Endothelial cell of umbilical vein (primary cell): Measurements from ENCODE around the gene TRAF3. TPM values are rescaled to one million over a fixed set of nuclear protein-coding genes. Genes with fewer than 3 reads are reported as not detected.

Experiments
- BruUV-seq: library from RNA; stranded (reverse); fragments of 400-500 nt; replicated peaks from 2 replicates; lab custom pipeline; 2021; lab: Mats Ljungman, UMichigan
- CTCF ChIA-PET: fragments of 300-600, 350-600 bp; sonication (Branson Sonifier 250); formaldehyde crosslinking; loops from one replicate; lab custom pipeline; 2021; ENCODE audit warnings: antibody characterized with exemption, inconsistent platforms; lab: Charles Lee
- POLR2A ChIA-PET: fragments of 300-600, 350-600 bp; sonication (Branson Sonifier 250); formaldehyde crosslinking; loops from one replicate; lab custom pipeline; 2021; ENCODE audit warnings: antibody characterized with exemption, inconsistent platforms; lab: Charles Lee
- DNase-seq: peaks from one replicate; pipeline ENCODE4 v3.0.0-alpha.2; 2011; ENCODE audit warnings: low read depth, low spot score
- FAIRE-seq: peaks from 2 replicates; lab custom pipeline; 2011; peaks lifted over from hg19 to GRCh38; lab: Jason Lieb, UNC
- H2AFZ ChIP-seq: 2 replicates; pipeline ENCODE4 v1.6.0; 2012; ENCODE audit warnings: low read depth, low read length, control low read depth, inconsistent platforms
- H3K27ac ChIP-seq: 2 replicates; pipeline ENCODE4 v1.5.1; 2011; ENCODE audit warnings: low read depth, mild to moderate bottlenecking, control low read depth, low read length, moderate library complexity; ENCODE audit not compliant: insufficient read depth
- H3K27me3 ChIP-seq, 2 experiments: 2 replicates each; pipeline versions ENCODE4 v1.6.0 to v1.6.1; 2011; ENCODE audit warnings: low read length in 2 of 2, mixed read lengths in 1 of 2; ENCODE audit not compliant: control insufficient read depth in 2 of 2, insufficient read depth in 2 of 2
- H3K36me3 ChIP-seq, 2 experiments: 2 replicates in 1 of 2; 3 replicates in 1 of 2; pipeline ENCODE4 v1.5.1; 2011; ENCODE audit warnings: low read length in 2 of 2, mild to moderate bottlenecking in 1 of 2, moderate library complexity in 1 of 2; ENCODE audit not compliant: control insufficient read depth in 2 of 2, insufficient read depth in 2 of 2; ENCODE audit errors: extremely low read depth in 1 of 2
- H3K4me1 ChIP-seq: 3 replicates; pipeline ENCODE4 v1.5.1; 2011; ENCODE audit warnings: mild to moderate bottlenecking, low read length; ENCODE audit not compliant: control insufficient read depth, insufficient read depth; ENCODE audit errors: extremely low read depth
- H3K4me2 ChIP-seq: 2 replicates; pipeline ENCODE4 v1.6.1; 2011; ENCODE audit warnings: low read length, control low read depth, mixed read lengths; ENCODE audit not compliant: insufficient read depth
- H3K4me3 ChIP-seq, 3 experiments: fragments of 200-600 bp in 1 of 3; sonication (generic), shearing (Covaris generic) in 1 of 3; replicated peaks in 1 of 3; 2 replicates each; pipeline ENCODE4 v1.5.1; 2011 to 2016; ENCODE audit warnings: control low read depth in 3 of 3, low read length in 3 of 3, mild to moderate bottlenecking in 2 of 3, inconsistent platforms in 1 of 3, low read depth in 1 of 3, moderate library complexity in 1 of 3; ENCODE audit not compliant: insufficient read depth in 1 of 3
- H3K79me2 ChIP-seq: 2 replicates; pipeline ENCODE4 v1.6.0; 2012; ENCODE audit warnings: low read length, inconsistent platforms; ENCODE audit not compliant: control insufficient read depth, insufficient read depth
- H3K9ac ChIP-seq: replicated peaks from 2 replicates; pipeline ENCODE3; 2011; ENCODE audit warnings: low read length, control low read depth; ENCODE audit not compliant: insufficient read depth; ENCODE audit errors: extremely low read depth
- H3K9me1 ChIP-seq: replicated peaks from 3 replicates; pipeline ENCODE4 v1.6.0; 2011; ENCODE audit warnings: mild to moderate bottlenecking, low read length; ENCODE audit not compliant: control insufficient read depth, insufficient read depth; ENCODE audit errors: extremely low read depth
- H3K9me3 ChIP-seq: replicated peaks from 2 replicates; pipeline ENCODE4 v1.5.1; 2012; ENCODE audit warnings: low read length, inconsistent platforms; ENCODE audit not compliant: control insufficient read depth, insufficient read depth
- H4K20me1 ChIP-seq: replicated peaks from 2 replicates; pipeline ENCODE3; 2011; ENCODE audit warnings: mild to moderate bottlenecking, low read length; ENCODE audit not compliant: control insufficient read depth, insufficient read depth; ENCODE audit errors: extremely low read depth
- CTCF ChIP-seq, 2 donors: IDR thresholded peaks; 1 replicate in 1 of 2; 2 replicates in 1 of 2; pipeline ENCODE4 v1.5.1; 2011; ENCODE audit warnings: low read length in 2 of 2, mild to moderate bottlenecking in 2 of 2, moderate library complexity in 2 of 2, control low read depth in 1 of 2, inconsistent platforms in 1 of 2, low read depth in 1 of 2; ENCODE audit not compliant: insufficient read depth in 1 of 2; ENCODE audit errors: extremely low read depth in 1 of 2
- EZH2 ChIP-seq: IDR thresholded peaks from 2 replicates; pipeline ENCODE4 v1.6.1; 2012; ENCODE audit warnings: borderline replicate concordance, low read depth, mild to moderate bottlenecking, moderate library complexity, low read length, inconsistent platforms; ENCODE audit not compliant: severe bottlenecking
- FOS ChIP-seq: IDR thresholded peaks from 2 replicates; pipeline ENCODE4 v1.6.1; 2011; ENCODE audit warnings: mild to moderate bottlenecking, low read length, moderate library complexity, borderline replicate concordance; ENCODE audit not compliant: insufficient read depth
- GATA2 ChIP-seq: IDR thresholded peaks from 2 replicates; pipeline ENCODE4 v1.7.0; 2011; ENCODE audit warnings: low read depth, mild to moderate bottlenecking, moderate library complexity, mixed read lengths, low read length; ENCODE audit not compliant: insufficient read length, insufficient read depth
- JUN ChIP-seq: IDR thresholded peaks from 2 replicates; pipeline ENCODE4 v1.6.1; 2011; ENCODE audit warnings: borderline replicate concordance, low read depth; ENCODE audit not compliant: insufficient read length, insufficient read depth
- MAX ChIP-seq: IDR thresholded peaks from 2 replicates; pipeline ENCODE4 v1.6.1; 2011; ENCODE audit not compliant: insufficient read depth, insufficient read length
- MYC ChIP-seq: IDR thresholded peaks from one replicate; pipeline ENCODE4 v1.6.1; 2011; ENCODE audit warnings: mild to moderate bottlenecking, low read depth, low read length
- POLR2A ChIP-seq: IDR thresholded peaks from 2 replicates; pipeline ENCODE4 v1.6.1; 2012; ENCODE audit warnings: low read depth, mild to moderate bottlenecking, control low read depth, low read length
- POLR2AphosphoS5 ChIP-seq: IDR thresholded peaks from 2 replicates; pipeline ENCODE4 v1.6.1; 2012; ENCODE audit warnings: low read depth, mild to moderate bottlenecking, control low read depth, low read length, moderate library complexity; ENCODE audit not compliant: insufficient read depth
- dilution Hi-C: fragments of 300-500 bp; cut with MboI; formaldehyde crosslinking; loops from one replicate; pipeline ENCODE4 v1.15.0; 2019; ENCODE audit warnings: low sequenced_read_pairs; ENCODE audit not compliant: extremely low pct_ligation_motif_present
- intact Hi-C: fragments of 100-400 bp; cut with micrococcal nuclease; formaldehyde crosslinking; loops from one replicate; pipeline ENCODE4 v1.10.0; 2022
- polyA plus RNA-seq, 4 experiments: library from polyadenylated mRNA; depleted of rRNA in 3 of 4; stranded (reverse) in 3 of 4; unstranded in 1 of 4; fragments of >200 nt; gene quantifications; 2 replicates each; pipeline versions ENCODE4 v1.2.1 to v1.2.3, GENCODE V29; 2011 to 2012; ENCODE audit warnings: missing spikeins in 1 of 4
- total RNA-seq: library from RNA; stranded (reverse); gene quantifications from 2 replicates; pipeline ENCODE4 v1.2.3, GENCODE V29; 2021

TRAF3 gene
- total and polyA plus RNA-seq, 2 donors (not counting 3 experiments of a cell fraction or from before 2014, with no cell fraction given) = 14.4 to 27.6 TPM

GRCh38 chr14:102805371-102805891 is 28.2 kb downstream of the TRAF3 start:
- POLR2A ChIA-PET = no interaction called here
- Histone ChIP-seq H3K79me2 (peaks cover 27% of the 10 kb centered on the region), H4K20me1 (no peaks in the 10 kb centered on the region), H3K9ac (no peak overlapping the region), H3K4me2 (no peak overlapping the region), H2AFZ (no peak overlapping the region), H3K9me3 (no peaks in the 10 kb centered on the region), H3K36me3 (no peaks in the 10 kb centered on the region), H3K4me3 (no peak overlapping the region), H3K9me1 (no peaks in the 10 kb centered on the region), H3K27ac (no peak overlapping the region), H3K4me1 (no peaks in the 10 kb centered on the region), H3K27me3 (no peaks in the 10 kb centered on the region)
- intact Hi-C loops (no loop called here), dilution Hi-C loops (no loop called here)
- FAIRE-seq (no peak), DNase-seq (no peak)
- TF ChIP-seq POLR2AphosphoS5 (no peak), JUN (no peak), MYC (no peak), MAX (no peak), EZH2 (no peak), POLR2A (no peak), FOS (no peak), CTCF (IDR thresholded peaks at IDR 0.05; ENCODE audit: extremely low read depth in 1 of 2, insufficient read depth in 1 of 2, low read depth in 1 of 2, low read length in 2 of 2) (no peak), GATA2 (no peak)
- CTCF ChIA-PET = no interaction called here
- no TSS peak for BruUV-seq
